GM10266 (cell line): ENCODE results near the gene ECI1.

Source experiments
- DNase-seq: peaks from one replicate; pipeline ENCODE4 v3.0.0; 2012; ENCODE audit errors: extremely low spot score
- CTCF ChIP-seq: IDR thresholded peaks from 2 replicates; pipeline ENCODE4 v1.5.1; 2012; ENCODE audit warnings: mild to moderate bottlenecking, low read depth; ENCODE audit not compliant: control insufficient read depth, insufficient read depth; ENCODE audit errors: missing control alignments

The ECI1 gene

GRCh38 chr16:2223221-2223941, 28.0 kb downstream of the ECI1 start, which contains the start of gene E4F1:
Gene E4F1 (plus strand): TSS chr16:2223591. CDS start chr16:2223614, 23 bp downstream.
- no peak for TF ChIP-seq CTCF
- peak; percentile 100 for DNase-seq

GRCh38 chr16:2216330-2216729, 35.1 kb downstream of the ECI1 start:
- no peak for DNase-seq
- TF ChIP-seq CTCF = no peak

- no peak for TF ChIP-seq CTCF
- no peak for DNase-seq
Observed at GRCh38 chr16:2214719-2214968, 36.7 kb downstream of the ECI1 start, which contains the start of gene PGP. Gene PGP (minus strand): TSS chr16:2214840. CDS start chr16:2214777, 63 bp downstream.

GRCh38 chr16:2213817-2214718, 37.3 kb downstream of the ECI1 start:
- TF ChIP-seq CTCF = no peak
- no peak for DNase-seq

DNA sequence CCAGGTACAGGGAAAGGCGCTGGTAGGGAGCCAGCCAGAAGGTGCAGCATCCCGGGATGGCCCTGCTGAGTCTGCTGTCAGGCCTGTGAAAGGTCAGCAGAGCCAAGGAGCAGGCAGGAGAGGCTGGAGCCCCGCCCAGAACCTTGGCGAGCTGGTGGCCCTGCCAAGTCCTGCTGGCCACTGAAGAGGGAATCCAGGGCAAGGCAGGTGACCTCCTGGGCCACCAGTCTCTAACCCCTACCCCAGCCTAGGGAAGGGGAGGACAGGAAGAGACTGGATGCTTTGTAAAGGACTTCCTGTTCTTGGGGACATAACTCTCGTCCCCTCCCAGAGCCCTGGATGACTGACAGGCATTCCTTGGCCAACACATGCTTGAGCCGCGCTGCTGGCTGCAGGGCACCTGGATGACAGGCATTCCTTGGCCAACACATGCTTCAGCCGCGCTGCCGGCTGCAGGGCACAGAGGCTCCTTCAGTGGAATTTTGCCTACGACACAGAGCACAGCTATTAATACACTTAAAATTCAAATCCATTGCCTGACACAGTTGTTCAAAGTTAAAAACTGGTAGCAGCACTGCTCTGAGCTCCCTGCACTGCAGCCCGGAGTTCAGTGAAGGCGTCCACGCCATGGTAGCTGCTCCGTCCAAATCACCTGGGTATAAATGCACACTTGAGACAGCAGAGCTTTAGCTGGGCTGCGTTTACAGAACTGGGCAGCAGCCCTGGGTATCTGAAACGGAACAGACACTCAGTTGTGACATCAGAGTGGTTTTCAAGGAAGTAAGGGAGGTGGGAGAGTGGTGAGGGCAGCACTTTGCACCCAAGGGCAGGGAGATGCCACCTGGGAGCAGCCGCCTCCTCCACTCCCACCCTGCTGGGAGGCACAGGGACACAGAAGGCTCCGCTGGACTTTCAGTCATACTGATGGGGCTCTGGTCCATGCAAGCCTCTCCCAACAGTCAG, 38.7 kb downstream of the ECI1 start:
- DNase-seq = no peak

DNA sequence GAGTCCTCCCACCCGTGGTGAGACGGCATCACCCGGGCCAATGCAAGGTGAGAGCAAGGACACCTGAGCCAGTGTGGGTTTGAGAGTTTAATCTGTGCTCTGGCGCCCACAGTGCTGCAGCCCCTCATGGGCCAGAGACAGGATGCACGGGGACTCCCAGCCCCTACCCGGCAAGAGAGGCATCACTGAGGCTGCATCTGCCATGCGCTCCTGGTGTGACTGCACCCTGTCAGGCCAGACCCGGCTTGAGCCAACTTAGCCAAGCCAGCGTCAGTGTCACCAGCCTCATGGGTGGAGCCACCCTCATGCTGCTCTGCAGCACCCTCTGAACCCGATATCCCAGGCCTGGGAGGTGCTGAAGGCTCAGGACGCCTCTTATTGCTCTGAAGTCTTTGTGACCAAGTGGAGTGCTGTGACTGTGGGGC, 39.5 kb downstream of the ECI1 start:
- no peak for DNase-seq
- TF ChIP-seq CTCF = no peak

More for the DNA sequence above, 38.7 kb downstream of the ECI1 start:
- no peak for TF ChIP-seq CTCF
